GM18499 (cell line): ENCODE data around the gene ODC1.
"Not testable (repeated sequence)": the region's sequence is repeated elsewhere in the genome, so short reads cannot be mapped to it uniquely, and the experiment has no call there.

Experiments used
- ATAC-seq: cut with Tn5 transposase; IDR thresholded peaks from one replicate; pipeline ENCODE4 v1.9.1; 2021; ENCODE audit warnings: moderate number of reproducible peaks; ENCODE audit not compliant: insufficient read depth, unreplicated experiment

Gene ODC1

DNA sequence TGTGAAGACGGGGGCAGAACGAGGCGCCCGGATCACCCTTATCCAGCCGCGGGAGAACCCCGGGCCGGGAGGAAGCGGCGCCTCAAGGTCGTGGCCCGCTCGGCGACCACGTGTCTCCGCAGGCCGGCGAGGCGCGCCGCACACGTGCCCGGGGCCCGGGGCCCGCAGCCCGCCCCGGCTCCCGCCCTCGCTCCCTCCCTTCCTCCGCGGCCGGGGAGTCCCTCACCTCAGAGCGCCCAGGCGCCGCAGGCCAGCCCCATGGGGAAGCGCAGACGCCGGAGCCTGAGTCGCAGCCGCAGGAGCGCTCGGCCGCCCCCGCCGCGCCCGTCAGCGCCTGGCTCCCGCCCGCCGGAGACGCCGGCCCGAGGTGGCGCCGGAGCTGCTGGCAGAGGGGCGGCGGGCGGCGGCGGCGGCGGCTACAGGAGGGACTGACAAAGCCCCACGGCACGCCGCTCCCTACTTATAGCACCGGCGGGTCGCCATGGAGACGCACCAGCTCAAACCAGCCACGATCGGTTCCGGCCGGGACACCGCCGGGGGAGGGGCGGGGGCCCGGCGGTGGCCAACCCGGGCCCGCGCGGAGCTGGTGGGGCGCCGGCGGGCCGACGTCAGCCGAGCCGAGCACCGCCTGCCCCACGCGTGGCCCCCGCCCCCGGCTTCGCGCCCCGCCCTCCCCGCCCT is at the start of gene ODC1:
ODC1 (minus strand) TSS at position 433 of the 681 bp plus-strand sequence. CDS start 3,295 bp downstream, outside the sequence.
- ATAC-seq, result peak; percentile 30

DNA sequence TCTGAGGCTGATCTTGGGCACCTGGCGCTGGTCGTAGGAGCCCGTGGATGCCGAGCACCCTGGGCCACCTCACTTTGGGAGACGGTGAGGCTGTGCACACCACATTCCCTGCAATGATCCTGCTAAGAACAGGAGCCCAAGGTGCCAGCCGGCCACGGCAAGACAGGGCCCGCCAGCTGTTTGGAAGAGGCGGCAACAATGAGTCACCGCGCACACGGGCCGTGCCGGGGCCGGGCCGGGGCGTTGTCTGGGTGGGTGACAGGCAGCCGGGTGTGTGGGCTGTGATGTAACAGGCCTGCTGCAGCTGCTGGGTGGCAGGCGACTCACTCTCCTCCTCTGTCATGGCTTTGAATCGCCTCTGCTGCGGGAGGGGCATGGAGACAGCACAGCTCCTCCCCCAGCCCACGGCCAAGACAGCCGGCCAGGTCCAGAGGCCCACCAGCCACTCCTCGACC is 49.7 kb upstream of the ODC1 start:
- ATAC-seq, result no peak

DNA sequence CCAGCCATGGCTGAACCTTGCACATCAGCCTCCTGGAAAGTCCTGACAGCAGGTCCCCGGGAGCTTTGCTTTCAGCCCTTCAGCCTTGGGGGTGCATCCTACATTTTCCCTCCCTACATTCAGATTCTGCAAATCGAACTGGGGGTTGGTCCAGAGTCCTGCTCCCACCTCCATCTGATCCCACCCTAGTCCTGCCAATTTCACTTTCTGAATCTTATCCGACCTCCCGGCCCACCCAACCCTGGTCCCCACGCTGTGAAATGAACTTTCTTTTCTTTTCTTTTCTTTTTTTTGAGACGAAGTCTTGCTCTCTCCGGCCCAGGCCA is 47.8 kb upstream of the ODC1 start:
- ATAC-seq, result no peak

DNA sequence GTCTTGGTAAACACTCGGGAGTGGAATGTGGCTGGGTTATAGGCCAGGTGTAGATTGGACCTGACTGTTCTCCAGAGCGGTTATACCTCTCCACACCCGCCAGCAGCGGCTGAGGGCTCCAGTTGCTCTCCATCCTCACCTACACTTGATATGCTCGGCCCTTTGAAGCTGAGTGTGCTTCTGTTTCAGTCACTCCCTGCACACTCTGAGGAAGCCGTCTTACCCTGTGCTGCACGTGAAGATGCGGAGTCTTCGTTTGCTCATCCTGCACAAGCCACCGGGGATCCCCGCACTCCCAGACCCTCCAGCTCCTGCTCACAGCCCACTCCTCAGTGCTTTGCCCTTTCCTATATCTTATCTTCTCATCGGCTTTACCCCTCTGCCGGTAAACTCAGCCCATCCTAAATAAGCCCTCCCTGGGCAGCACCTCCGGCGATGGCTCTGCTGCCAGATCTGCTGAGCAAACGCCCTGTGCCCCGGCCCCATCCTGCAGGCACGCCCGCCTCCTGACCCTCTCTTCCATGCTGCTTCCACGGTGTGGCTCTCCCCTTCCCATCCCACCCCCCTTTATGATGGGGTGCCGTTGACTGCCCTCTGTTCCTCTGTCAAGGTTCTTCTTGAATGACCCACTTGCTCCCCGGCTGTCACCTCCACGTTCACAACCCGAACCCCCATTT is 47.3 kb upstream of the ODC1 start:
- ATAC-seq, result no peak

DNA sequence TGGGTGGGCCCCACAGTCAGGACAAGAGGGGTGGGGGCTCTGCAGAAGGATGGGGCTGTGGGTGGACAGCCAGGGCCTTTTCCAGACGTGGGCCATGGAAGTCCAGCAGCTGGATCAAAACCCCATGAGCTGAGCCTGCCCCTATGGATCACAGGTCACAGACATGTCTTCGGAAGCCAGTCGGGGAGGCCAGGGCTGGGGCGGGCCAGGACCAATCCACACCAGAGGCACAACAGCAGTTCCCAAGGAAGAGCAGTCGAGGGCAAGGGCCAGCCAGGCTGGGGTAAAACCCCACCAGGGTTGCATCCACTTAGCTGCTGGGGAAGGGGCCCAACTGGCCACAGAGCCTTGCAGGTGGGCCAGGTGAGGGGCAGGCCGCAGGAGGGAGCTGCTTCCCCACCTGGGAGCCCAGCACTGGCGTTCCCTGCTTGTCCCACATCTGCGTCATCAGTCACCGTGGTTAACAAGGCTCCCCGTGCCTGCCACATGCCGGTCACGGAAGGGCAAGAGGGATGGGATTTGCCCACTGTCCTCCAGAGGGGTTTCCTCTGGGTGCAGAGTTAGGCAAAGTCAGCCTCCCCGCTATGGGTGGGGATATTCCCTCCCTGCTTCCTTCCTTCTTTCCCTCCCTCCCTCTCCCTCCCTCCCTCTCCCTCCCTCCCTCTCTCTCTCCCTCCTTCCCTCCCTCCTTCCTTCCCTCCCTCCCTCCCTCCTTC is 46.4 kb upstream of the ODC1 start:
- ATAC-seq, result no peak

DNA sequence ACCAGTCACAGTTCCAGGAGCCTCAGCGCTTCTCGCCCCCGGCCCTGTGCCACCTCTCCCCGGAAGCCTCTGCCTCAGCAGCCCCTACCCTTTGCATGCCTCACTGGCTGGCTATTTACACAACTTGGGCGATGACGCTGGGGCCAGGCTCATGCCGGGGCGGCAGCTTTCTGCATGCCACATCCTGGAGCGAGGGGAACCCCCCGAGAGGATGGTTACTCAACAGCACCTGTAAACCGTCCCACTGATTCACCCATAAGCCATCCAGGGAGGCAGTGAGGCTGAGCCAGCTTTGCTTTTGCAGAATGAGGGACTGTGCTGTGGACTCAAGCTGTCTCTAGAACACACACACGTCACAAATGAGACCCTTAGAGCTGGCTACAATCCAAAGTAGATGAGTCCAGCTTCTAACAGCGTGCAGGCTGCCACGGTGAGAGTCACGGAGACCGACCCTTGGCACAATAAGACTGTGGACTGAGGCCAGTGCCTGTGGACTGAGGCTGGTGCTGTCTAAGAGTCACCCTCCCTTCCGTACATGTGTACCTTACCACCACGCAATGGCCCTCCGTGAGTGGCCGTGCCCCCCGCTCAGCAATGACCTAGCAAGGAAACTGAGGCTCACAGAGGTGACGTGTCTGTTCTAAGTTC is 45.6 kb upstream of the ODC1 start:
- ATAC-seq, result peak; percentile 60

DNA sequence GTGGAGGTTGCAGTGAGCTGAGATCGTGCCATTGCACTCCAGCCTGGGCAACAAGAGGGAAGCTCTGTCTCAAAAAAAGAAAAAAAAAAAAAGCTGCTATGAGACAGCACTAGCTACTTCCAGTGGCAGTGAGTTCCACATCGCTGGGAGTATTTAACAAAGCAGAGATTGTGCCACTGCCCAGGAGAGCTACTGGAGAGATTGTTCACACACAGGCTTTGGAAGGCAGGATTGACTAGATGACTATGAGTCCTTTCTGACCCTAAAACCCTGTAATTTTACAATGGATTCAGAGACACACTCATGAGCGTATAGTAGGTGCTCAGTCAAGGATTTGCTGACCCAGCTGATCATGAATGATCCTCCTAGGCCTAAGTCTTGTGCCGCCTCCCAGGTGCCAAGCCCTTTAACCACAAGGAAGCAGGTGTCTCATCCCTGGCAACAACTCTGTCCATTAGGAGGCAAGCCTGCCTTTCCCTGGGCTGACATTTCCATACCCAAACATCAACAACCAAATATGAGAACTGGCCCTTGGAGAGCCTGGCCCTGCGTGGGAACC is 45.0 kb upstream of the ODC1 start:
- no peak for ATAC-seq

DNA sequence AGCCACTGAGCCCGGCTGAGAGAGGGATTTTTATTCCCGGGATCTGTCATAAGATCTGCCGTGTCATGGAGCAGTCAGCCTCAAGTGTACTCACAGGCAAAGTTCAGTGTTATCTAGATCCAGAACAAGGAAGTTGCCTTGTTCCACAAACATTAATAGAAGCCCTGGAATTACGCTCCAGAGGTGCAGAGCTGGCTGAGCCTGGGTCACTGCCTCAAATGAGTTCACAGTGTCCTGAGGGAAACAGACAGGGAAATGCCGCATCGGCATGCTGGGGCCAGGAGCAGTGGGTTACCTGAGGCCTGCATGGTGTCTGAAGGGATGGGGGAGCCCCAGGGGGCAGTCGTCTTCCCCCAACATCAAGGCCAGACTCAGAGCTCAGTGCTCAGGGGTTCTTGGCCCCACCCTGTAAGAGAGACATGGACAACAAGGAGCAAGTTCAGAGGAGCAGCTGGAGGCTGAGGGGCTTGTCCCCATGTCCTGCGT is 42.7 kb upstream of the ODC1 start:
- ATAC-seq, result no peak

DNA sequence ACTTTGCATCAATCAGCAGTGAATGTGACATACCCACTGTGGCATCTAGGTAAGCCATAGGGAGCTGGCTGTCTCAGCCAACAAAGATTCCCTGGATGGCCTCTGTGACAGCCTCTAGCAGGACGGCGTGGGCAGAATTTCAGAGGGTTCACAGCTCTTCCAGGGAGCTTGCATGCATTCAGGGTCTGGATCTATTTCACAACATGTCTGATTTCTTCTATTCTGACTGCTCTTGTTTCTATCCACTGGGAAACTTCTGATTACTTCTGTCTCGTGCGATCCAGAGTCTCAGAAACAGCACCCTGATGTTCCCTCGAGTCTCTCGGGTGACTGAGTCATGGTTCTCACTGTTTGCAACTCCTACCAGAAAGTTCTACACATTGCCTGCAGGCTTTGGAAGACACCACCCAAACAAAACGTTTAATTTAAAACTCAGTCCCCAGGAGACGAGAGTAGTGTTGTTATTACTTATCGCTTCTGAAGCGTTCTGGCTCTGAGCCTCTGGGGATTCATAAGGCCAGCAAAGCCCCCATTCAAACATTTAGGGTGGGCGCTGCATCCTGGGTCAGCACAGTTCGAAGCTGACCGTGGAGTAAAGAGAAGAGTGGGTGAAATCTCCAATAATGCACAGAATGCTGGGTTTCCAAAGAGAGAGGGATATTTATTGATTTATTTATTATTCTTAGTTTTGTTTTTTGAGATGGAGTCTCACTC is 41.9 kb upstream of the ODC1 start:
- ATAC-seq, result no peak

DNA sequence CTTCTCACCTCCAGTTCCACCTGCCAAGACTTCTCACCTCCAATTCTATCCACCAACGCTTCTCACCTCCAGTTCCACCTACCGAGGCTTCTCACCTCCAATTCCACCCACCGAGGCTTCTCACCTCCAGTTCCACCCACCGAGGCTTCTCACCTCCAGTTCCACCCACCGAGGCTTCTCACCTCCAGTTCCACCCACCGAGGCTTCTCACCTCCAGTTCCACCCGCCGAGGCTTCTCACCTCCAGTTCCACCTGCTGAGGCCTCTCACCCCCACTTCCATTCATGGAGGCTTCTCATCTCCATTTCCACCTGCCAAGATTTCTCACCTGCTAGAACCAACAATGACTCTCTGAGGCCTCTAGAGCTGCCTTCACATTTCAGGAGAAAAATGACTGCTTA is 40.0 kb upstream of the ODC1 start:
- not testable (repeated sequence) for ATAC-seq

DNA sequence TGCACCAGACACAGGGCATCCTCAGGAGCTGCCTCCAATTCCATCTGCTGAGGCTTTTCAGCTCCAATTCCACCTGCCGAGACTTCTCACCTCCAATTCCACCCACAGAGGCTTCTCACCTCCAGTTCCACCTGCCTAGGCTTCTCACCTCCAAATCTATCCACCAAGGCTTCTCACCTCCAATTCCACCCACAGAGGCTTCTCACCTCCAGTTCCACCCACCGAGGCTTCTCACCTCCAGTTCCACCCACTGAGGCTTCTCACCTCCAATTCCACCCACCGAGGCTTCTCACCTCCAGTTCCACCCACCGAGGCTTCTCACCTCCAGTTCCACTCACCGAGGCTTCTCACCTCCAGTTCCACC is 39.6 kb upstream of the ODC1 start:
- ATAC-seq, result not testable (repeated sequence)

DNA sequence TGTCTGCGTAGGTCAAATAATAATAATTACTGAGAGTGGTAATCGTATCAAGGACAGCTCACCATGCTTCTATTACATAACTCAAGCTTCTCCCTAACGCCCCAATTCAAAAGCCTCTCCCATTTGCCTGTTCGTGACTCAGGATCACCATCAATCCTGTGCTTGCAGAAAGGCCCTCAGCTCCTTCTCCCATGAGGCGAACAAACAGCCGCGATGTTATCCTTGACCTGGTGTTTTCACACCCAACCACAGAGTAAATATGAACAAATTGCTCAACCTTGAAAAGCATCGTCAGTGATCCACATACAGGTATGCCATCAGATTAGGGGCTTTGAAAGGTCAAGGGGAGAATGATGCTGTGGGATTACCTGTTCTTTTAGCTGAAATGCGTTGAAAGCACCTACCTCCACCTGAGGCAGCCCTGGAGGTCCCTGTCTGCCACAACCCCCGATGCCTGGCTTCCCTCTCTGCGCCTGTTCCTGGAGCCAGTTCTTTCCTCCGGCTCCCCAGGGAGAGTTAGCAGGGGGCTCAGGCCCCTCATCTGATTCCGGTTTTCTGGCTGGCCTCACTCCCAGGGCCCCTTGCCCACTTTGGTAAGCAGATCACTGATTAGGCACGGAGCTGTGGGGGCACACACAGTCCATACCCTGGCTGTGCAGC is 39.1 kb upstream of the ODC1 start:
- ATAC-seq, result no peak

DNA sequence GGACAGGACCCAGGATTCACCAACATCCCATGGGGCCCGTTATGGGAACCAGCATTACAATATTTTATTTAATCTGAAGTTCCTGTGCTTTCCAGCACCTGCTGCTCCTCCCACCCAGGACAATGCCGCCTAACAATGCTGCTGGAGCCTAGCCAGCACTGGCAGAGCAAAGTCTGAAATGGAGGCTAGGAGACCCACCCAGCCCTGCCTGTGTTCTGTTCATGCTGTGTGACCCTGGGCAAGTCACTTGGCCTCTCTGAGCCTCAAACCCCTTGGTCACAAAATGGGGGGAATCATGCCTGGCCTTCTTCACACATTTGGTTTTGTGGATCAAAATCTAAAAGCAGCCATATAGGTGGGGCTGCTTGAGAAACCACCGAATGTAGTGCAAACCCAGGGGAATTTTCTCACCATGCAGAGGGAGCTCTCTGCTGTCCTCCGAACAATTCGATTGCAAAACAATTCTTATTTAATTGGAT is 38.5 kb upstream of the ODC1 start:
- no peak for ATAC-seq

DNA sequence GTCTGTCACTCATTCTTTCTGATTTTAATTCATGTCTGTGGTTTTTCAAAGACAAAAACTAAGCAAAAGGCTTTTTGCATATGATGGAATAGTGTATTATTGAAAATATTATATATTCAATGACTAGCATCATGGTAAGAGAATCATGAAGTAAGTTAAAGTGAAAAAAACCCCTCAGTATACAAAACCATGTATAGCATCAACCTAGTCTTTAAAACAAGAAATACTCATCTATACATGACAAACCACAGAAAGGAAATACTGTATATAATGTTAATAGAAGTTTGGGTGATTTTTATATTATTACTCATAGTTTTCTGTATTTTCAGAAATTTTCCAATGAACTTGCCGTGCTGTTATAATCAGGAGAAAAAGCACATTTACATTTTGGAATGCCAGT is 38.0 kb upstream of the ODC1 start:
- ATAC-seq, result no peak

DNA sequence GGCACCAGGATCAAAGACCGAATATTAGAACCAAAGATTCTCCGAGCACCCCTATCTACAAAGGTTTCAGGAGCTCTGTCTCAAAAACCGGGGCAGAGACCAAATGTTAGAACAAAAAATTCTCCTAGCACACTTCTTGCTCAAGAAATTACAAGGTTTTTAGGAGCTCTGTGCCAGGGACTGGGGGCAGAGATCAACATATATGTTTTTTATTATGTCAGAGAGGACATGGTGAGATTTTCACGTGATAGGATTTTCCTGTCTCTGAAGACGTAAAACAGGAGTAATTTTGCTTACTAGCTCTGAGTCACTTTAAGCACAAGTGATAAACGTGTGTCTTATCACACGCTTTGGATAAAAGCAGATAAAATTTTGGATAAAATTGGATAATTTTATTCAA is 34.8 kb upstream of the ODC1 start:
- no peak for ATAC-seq

DNA sequence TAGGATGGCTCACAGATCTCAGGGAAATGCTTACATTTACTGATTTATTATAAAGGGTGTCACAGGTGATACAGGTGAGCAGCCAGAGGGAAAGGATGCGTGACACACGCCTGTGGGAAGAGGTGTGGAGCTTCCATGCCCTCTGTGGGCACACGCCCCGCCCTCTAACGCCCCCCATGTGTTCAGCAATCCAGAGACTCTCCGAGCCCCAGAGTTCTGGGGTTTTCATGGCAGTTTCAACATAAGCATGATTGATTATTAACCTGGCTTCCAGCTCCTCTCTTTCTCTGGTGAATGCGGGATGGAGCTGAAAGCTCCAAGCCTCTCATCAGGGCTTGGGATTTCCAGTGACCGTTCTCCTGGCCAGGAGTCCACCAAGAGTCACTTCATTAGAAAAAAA is 34.3 kb upstream of the ODC1 start:
- no peak for ATAC-seq

DNA sequence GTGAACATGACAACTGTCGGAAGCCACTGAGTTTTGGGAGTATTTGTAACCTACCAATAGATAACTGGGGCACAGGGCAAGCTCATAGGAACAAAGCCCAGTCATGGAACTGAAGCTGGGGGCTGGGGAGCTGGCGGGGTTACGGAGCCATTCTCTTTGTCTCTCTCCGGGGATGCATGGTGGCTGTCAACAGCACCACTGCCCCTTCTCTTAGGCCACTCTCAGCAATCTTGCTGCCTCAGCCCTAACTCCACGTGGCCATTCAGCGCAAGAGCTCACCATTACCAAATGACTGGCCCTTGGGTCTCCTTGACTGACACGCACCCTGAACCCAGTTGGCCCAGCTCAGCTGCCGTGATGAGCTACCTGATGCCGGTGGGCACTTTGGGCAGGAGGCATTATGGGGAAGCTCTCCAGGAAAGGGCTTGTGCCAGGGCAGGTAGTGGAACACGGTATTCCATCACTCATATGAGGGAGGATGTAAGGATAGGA is 33.6 kb upstream of the ODC1 start:
- no peak for ATAC-seq

DNA sequence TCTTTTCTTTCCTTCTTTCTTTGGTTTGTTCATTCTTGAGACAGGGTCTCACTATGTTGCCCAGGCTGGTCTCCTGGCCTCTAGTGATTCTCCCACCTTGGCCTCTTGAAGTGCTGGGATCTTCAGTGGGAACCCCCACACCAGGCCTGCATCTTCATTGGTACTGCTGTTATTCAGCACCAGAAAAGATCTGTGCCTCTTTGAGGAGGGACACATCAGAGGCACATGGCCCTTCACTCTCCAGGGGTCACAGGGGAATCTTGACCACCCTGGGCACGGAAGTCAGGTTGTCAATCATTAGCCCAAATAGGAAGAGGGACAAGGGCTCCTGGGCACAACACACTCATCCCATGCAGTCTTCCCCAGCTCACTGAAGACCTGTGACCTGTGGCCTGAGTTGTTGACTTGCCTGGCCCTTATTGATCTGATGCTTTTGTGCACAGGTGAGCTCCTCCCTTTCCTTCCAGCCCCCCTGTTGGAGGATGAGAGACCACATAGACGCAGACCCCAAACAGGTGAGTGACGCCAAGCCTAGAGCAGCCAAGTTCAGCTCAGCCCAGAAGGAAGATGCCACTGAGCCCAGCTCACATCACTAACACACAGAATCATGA is 33.0 kb upstream of the ODC1 start:
- ATAC-seq, result no peak
